ENCODE data around the gene NPTX2. TPM values are rescaled to one million over a fixed set of nuclear protein-coding genes. Genes with fewer than 3 reads are reported as not detected.

The NPTX2 gene
- total RNA-seq, 4 donors from 2014 or later, result 2.3 to 4.8 (median 3.6) TPM

DNA sequence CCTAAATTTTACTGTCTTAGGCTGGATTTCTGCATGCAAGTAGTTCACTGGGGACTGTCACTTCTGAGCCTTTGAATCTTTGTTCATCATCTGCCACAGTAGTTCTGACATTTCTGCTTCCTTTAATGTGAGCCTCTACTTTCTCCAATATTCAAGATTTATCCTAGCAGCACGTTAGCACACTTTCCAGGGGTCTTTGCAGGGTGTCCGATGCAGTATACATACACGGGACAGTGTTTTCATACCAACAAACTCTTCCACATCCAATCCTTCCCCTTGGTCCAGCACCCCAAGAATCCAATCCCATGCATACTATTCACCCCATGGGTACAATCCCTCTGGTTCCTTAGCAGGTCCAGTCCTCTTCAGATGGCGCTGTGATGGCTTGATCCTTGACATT lies 22.7 kb upstream of the NPTX2 start:
- H3K4me3 ChIP-seq (replicated peaks in 1 of 3), result no peak overlapping the region
- no peaks in the 10 kb centered on the region for H3K27me3 ChIP-seq
- no peak overlapping the region for H3K27ac ChIP-seq
- intact Hi-C loops (cut with DNase I), result no loop called here
- no peaks in the 10 kb centered on the region for H3K9me3 ChIP-seq
- no peak for TF ChIP-seq POLR2A (IDR thresholded peaks at IDR 0.05)
- TF ChIP-seq, protein P1, sequence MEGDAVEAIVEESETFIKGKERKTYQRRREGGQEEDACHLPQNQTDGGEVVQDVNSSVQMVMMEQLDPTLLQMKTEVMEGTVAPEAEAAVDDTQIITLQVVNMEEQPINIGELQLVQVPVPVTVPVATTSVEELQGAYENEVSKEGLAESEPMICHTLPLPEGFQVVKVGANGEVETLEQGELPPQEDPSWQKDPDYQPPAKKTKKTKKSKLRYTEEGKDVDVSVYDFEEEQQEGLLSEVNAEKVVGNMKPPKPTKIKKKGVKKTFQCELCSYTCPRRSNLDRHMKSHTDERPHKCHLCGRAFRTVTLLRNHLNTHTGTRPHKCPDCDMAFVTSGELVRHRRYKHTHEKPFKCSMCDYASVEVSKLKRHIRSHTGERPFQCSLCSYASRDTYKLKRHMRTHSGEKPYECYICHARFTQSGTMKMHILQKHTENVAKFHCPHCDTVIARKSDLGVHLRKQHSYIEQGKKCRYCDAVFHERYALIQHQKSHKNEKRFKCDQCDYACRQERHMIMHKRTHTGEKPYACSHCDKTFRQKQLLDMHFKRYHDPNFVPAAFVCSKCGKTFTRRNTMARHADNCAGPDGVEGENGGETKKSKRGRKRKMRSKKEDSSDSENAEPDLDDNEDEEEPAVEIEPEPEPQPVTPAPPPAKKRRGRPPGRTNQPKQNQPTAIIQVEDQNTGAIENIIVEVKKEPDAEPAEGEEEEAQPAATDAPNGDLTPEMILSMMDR (IDR thresholded peaks at IDR 0.05), result no peak
- H3K36me3 ChIP-seq, result no peaks in the 10 kb centered on the region
- WGBS, 2 donors, result 75 to 85% methylated on average over 4 of the region's 4 CpGs
- no peak for DNase-seq
- no peaks in the 10 kb centered on the region for H3K4me1 ChIP-seq

DNA sequence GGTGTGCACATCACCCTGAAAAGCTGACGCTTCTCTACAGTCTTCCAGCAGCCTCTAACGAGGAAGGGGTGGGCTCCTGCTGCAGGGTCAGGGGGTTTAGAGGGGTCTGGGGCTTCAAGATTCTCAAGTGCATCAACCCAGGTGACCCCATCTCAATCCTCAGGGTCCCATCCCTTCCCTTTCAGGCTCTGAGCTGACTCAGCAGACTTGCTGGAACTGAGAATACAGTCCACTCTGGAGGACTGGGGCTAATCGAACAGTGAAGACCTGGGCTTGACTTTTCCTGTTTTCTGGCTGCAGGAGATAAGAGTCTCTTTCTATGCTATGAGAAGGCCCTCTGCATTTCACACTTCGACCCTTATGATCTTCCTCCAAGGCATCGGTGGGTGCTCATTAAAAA lies 22.3 kb upstream of the NPTX2 start:
- 70 to 81% methylated on average over 4 to 5 of the region's 5 CpGs for WGBS, 2 donors
- Histone ChIP-seq H3K27ac (no peak overlapping the region), H3K4me3 (replicated peaks in 1 of 3) (no peak overlapping the region), H3K9me3 (no peaks in the 10 kb centered on the region), H3K4me1 (no peaks in the 10 kb centered on the region), H3K36me3 (no peaks in the 10 kb centered on the region), H3K27me3 (no peaks in the 10 kb centered on the region)
- intact Hi-C loops (cut with DNase I), result no loop called here
- TF ChIP-seq, protein P1 (IDR thresholded peaks at IDR 0.05), result no peak
- no peak for TF ChIP-seq POLR2A (IDR thresholded peaks at IDR 0.05)
- no peak for DNase-seq

DNA sequence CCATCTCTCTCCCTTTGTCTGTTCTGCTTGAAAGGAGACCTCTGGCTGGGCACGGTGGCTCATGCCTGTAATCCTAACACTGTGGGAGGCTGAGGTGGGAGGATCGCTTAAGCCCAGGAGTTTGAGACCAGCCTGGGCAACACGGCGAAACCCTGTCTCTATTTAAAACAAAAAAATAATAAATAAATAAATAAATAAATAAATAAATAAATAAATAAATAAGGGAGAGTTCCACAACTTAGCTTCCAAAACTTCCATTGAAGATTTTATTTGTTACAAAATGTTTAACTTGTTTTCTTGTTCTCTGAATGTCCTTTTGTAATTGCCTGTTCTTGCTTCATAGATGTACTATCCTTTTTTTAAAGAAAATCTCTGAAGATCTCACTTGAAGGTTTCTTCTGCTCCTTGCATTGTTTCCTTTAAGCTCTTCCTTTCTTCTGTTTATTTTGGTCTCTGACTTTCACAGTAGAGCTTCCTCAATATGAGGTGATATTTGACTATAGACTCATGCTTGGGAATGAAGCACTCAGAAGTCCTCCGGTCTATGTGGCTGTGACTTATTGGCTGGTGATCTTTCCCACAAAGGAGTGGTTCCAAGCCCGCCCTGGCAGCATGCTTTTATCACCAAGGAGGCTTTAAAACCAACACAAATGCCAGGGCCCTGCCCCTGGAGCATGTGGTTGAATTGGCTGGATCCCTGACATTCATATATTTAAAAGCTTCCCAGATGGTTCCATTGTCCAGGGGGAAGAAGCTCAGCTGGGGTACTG lies 18.1 kb upstream of the NPTX2 start:
- intact Hi-C loops (cut with DNase I), result no loop called here
- Histone ChIP-seq H3K4me1 (no peaks in the 10 kb centered on the region), H3K27me3 (no peaks in the 10 kb centered on the region), H3K36me3 (no peaks in the 10 kb centered on the region), H3K27ac (no peak overlapping the region), H3K9me3 (no peaks in the 10 kb centered on the region), H3K4me3 (replicated peaks in 1 of 3) (no peak overlapping the region)
- 79 to 83% methylated on average over 6 of the region's 6 CpGs for WGBS, 2 donors
- DNase-seq, result no peak
- TF ChIP-seq POLR2A (IDR thresholded peaks at IDR 0.05), result no peak
- TF ChIP-seq, protein P1 (IDR thresholded peaks at IDR 0.05), result no peak

DNA sequence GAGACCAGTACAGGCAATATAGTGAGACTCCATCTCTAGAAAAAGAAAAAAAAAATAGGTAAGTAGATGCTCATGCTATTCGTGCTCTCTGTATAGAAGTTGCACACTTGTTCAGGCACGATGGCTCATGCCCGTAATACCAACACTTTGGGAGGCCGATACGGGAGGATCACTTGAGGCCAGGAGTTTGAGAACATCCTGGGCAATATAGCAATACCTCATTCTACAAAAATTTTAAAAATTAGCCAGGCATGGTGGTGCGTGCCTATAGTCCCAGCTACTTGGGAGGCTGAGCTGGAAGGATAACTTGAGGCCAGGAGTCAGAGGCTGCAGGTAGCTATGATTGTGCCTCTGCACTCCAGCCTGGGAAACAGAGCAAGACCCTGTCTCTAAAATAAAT lies 17.2 kb upstream of the NPTX2 start:
- Histone ChIP-seq H3K27ac (no peak overlapping the region), H3K36me3 (no peaks in the 10 kb centered on the region), H3K4me3 (replicated peaks in 1 of 3) (no peak overlapping the region), H3K4me1 (no peaks in the 10 kb centered on the region), H3K27me3 (no peaks in the 10 kb centered on the region), H3K9me3 (no peaks in the 10 kb centered on the region)
- no peak for DNase-seq
- TF ChIP-seq, protein P1 (IDR thresholded peaks at IDR 0.05), result no peak
- no peak for TF ChIP-seq POLR2A (IDR thresholded peaks at IDR 0.05)
- intact Hi-C loops (cut with DNase I), result no loop called here
- WGBS, 2 donors, result 91 to 94% methylated on average over 6 of the region's 6 CpGs

DNA sequence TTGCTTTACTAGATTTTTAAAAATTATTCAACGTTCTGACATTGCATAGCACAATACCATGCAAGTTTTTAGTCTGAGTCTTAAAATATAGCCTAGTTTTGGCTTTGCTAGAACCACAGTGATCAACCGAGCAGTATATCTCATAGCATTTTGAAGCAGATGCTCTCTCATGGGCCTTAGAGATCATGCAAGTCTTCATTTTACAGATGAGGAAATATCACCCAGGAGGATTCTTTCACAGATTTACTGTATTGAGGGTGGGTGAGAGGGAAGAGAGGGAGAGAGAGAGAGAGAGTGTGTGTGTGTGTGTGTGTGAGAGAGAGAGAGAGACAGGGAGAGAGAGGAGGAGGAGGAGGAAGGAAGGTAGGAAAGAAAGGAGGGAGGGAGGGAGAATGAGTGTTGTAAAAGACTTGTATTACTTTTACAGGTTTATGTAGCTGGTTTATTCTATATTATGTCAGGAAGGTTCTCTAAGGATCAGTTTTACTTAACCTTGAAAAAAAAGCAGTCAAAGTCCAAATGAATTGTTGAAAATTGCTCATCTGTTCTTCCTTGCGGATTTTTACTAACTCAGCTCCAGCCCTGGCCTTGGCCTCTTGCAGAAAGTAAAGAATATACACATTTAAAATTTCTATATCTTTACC lies 14.2 kb upstream of the NPTX2 start:
- Histone ChIP-seq H3K27me3 (no peaks in the 10 kb centered on the region), H3K27ac (no peak overlapping the region), H3K36me3 (no peaks in the 10 kb centered on the region), H3K9me3 (no peaks in the 10 kb centered on the region), H3K4me3 (replicated peaks in 1 of 3) (no peak overlapping the region), H3K4me1 (no peaks in the 10 kb centered on the region)
- intact Hi-C loops (cut with DNase I), result no loop called here
- TF ChIP-seq, protein P1 (IDR thresholded peaks at IDR 0.05), result no peak
- TF ChIP-seq POLR2A (IDR thresholded peaks at IDR 0.05), result no peak
- DNase-seq, result no peak
- 64 to 73% methylated on average over 3 of the region's 3 CpGs for WGBS, 2 donors
